ENCODE results near the gene FBF1. TPM values are rescaled to one million over a fixed set of nuclear protein-coding genes. Genes with fewer than 3 reads are reported as not detected.

The FBF1 gene
- total RNA-seq, 2 donors from 2014 or later: 2.6 to 4.2 TPM

DNA sequence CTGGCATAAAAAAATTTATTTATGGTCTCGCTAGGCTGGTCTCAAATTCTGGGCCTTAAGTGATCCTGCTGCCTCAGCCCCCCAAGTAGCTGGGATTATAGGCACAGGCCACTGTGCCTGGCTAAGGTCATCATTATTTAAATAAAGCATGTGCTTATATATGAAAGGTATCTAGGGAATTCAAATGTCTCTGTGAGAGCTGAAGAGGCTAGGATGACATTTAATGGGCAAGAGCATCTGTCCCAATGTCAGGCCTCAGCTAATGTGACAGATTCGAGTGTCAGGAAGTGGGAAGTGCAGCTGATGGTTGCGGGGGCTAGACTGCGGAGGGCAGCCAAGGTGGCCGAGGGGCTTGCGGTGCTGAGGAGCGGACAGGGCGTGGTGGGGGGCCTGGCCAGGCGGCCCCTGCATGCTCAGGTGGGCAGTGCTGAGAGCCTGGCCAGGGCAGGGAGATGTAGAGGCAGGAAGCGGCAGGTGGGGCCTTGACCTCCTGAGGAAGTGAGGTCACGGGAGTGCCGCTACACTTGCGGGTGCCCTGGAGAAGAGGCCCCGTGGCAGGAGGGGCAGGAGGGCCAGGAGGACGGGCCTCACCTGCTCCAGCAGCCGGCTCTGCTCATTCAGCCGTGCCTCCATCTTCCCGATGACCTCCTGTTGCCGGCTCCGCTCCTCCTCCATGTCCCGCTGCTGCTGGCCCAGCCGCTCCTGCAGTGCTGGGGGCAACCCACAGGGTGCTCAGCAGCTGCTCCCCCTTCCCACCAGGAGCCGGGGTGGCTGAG lies 23.5 kb downstream of the FBF1 start:
- no peaks in the 10 kb centered on the region for H3K27me3 ChIP-seq
- H3K4me1 ChIP-seq: no peaks in the 10 kb centered on the region
- intact Hi-C loops (cut with DNase I): loop anchor here (10.0 kb wide), 1 partner anchor 377 kb away; no protein-coding TSS in a partner anchor
- 79 to 92% methylated on average over 18 to 23 of the region's 23 CpGs for WGBS, 2 donors
- no peak overlapping the region for H3K27ac ChIP-seq
- H3K36me3 ChIP-seq (replicated peaks in 1 of 2; ENCODE audit: insufficient read depth in 1 of 2, low read depth in 2 of 2): no peaks in the 10 kb centered on the region
- TF ChIP-seq, protein P1, sequence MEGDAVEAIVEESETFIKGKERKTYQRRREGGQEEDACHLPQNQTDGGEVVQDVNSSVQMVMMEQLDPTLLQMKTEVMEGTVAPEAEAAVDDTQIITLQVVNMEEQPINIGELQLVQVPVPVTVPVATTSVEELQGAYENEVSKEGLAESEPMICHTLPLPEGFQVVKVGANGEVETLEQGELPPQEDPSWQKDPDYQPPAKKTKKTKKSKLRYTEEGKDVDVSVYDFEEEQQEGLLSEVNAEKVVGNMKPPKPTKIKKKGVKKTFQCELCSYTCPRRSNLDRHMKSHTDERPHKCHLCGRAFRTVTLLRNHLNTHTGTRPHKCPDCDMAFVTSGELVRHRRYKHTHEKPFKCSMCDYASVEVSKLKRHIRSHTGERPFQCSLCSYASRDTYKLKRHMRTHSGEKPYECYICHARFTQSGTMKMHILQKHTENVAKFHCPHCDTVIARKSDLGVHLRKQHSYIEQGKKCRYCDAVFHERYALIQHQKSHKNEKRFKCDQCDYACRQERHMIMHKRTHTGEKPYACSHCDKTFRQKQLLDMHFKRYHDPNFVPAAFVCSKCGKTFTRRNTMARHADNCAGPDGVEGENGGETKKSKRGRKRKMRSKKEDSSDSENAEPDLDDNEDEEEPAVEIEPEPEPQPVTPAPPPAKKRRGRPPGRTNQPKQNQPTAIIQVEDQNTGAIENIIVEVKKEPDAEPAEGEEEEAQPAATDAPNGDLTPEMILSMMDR (IDR thresholded peaks at IDR 0.05): no peak
- no peak for TF ChIP-seq POLR2A (IDR thresholded peaks at IDR 0.05)
- no peak overlapping the region for H3K4me3 ChIP-seq
- DNase-seq: no peak
- ATAC-seq: no peak
- H3K9me3 ChIP-seq: no peaks in the 10 kb centered on the region

DNA sequence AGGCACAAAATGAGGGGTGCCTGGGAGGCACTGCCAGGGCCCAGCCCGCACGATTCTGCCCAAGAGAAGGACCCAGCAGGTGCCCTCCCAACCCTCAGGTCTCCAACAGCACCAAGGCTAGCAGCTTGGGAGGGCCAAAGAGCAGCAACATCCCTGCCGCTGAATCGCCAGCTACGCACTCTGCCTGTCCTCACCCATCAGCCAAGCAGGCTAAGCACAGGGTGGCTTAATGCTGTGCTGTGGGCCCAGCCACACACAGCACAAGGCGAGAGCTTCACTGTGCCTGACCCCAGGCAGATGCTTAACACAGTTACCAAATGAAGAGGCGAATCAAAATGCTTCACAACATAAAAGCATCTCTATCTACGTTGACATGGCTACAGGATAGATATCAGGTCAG lies 25.6 kb downstream of the FBF1 start:
- Histone ChIP-seq H3K4me3 (no peak overlapping the region), H3K27ac (no peak overlapping the region), H3K27me3 (no peaks in the 10 kb centered on the region), H3K9me3 (no peaks in the 10 kb centered on the region), H3K36me3 (replicated peaks in 1 of 2; ENCODE audit: insufficient read depth in 1 of 2, low read depth in 2 of 2) (no peaks in the 10 kb centered on the region), H3K4me1 (no peaks in the 10 kb centered on the region)
- WGBS, 2 donors: 85 to 94% methylated on average over 3 to 8 of the region's 8 CpGs
- TF ChIP-seq, protein P1 (IDR thresholded peaks at IDR 0.05): no peak
- TF ChIP-seq POLR2A (IDR thresholded peaks at IDR 0.05): no peak
- ATAC-seq (no peak), DNase-seq (no peak)
- intact Hi-C loops (cut with DNase I): loop anchor here (10.0 kb wide), 1 partner anchor 380 kb away; no protein-coding TSS in a partner anchor

DNA sequence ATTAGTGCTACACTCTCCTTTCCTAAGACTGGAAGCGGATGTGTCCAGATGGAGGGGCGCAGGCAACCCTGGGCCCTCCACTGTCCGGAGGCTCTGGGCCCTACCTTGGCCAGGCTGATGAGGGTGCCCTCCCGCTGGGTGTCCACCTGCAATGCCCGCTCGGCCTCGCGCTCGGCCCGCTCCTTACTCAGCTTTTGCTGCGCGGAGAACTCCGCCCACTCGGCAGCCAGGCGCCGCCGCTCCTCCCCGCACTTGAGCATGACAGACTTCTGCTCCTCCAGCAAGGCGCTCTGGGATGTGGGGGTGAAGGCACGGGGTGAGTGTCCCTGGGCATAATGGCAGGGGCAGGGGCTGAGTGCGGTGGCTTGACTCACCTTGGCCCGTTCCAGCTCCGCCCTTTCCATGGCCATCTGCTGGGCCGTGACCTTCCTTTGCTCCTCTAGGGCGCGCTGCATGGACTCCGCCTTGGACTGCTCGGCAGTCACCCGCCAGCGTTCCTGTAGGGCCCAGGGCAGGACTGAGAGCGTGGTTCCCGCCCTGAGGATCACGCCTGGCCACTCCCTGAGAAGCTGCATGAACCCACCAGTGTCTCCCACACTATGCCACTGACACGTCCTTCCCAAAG lies 26.1 kb downstream of the FBF1 start:
- Histone ChIP-seq H3K4me3 (no peak overlapping the region), H3K27ac (no peak overlapping the region), H3K4me1 (no peaks in the 10 kb centered on the region), H3K9me3 (no peaks in the 10 kb centered on the region), H3K27me3 (no peaks in the 10 kb centered on the region), H3K36me3 (replicated peaks in 1 of 2; ENCODE audit: insufficient read depth in 1 of 2, low read depth in 2 of 2) (no peaks in the 10 kb centered on the region)
- 94 to 96% methylated on average over 11 to 32 of the region's 34 CpGs for WGBS, 2 donors
- TF ChIP-seq, protein P1 (IDR thresholded peaks at IDR 0.05): no peak
- TF ChIP-seq POLR2A (IDR thresholded peaks at IDR 0.05): no peak
- intact Hi-C loops (cut with DNase I): loop anchor here (10.0 kb wide), 1 partner anchor 380 kb away; no protein-coding TSS in a partner anchor
- DNase-seq (no peak), ATAC-seq (no peak)

DNA sequence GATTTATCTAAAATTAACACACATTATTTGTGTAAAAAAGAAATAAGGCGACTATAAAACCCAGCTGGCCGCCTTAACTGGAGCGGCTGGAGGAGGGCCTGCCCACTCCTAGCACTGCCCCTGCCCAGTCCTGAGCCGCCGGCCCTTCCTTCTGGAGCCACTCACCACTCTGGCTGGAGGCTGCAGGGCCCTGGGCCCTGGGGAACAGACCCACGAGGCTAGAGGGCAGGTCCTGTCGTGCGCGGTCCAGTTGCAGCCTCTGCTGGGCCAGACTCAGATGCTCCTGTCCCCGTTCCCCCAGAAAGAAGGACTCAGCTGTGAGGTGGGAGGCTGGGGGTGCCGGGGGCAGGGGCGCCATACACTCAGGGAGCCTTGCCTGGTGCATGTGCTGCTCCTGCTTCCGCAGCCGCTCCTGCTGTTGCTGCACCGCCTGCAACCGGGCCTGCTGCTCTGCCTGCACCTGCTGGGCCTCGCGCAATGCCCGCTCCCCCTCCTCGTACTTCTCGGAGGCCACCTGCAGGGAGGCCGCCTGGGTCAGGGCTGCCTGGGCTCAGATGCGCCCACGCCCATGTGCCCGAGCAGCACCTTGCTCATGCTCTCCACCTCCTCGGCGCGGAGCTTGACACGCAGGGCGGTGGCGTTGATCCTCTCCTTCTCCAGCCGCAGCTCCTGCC lies 27.2 kb downstream of the FBF1 start:
- H3K9me3 ChIP-seq: no peaks in the 10 kb centered on the region
- 91 to 98% methylated on average over 6 to 32 of the region's 32 CpGs for WGBS, 2 donors
- no peaks in the 10 kb centered on the region for H3K27me3 ChIP-seq
- no peak overlapping the region for H3K27ac ChIP-seq
- no peak for TF ChIP-seq POLR2A (IDR thresholded peaks at IDR 0.05)
- TF ChIP-seq, protein P1 (IDR thresholded peaks at IDR 0.05): no peak
- no peak overlapping the region for H3K4me3 ChIP-seq
- ATAC-seq: no peak
- H3K36me3 ChIP-seq (replicated peaks in 1 of 2; ENCODE audit: insufficient read depth in 1 of 2, low read depth in 2 of 2): no peaks in the 10 kb centered on the region
- intact Hi-C loops (cut with DNase I): loop anchor here (10.0 kb wide), 1 partner anchor 381 kb away; no protein-coding TSS in a partner anchor
- no peak for DNase-seq
- H3K4me1 ChIP-seq: no peaks in the 10 kb centered on the region
